GM04504 (cell line): ENCODE measurements around the gene THUMPD3.

Experiments
- DNase-seq: peaks from one replicate; pipeline ENCODE4 v3.0.0-alpha.2; 2012; ENCODE audit warnings: low read depth

THUMPD3 gene

DNA sequence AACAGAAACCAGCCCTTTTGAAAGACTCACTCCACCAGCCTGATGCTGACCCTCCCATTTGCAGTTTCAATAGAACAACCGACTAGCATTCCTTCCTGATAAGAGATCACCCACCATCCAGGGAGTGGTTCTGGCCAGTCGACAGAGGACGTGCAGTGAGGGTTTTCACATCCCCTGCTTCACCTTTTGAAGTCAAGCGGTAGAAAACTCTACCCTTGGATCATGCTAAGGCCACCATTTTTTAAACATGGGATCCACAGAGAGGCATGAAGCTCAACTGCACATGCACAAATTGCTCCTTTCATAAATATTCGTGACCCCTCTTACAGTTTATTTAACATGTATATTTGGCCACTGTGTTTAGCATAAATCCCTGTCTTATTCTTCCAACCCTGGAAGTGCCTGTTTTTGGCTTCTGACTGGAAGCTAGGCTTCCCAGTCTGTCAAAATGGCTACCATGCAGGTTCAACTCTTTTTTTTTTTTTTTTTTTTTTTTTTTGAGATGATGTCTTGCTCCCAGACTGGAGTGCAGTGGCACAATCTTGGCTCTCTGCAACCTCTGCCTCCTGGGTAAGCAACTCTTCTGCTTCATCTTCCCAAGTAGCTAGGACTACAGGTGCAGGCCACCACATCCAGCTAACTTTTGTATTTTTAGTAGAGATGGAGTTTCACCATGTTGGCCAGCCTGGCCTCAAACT, 1.0 kb upstream of the THUMPD3 start:
- DNase-seq = no peak

DNA sequence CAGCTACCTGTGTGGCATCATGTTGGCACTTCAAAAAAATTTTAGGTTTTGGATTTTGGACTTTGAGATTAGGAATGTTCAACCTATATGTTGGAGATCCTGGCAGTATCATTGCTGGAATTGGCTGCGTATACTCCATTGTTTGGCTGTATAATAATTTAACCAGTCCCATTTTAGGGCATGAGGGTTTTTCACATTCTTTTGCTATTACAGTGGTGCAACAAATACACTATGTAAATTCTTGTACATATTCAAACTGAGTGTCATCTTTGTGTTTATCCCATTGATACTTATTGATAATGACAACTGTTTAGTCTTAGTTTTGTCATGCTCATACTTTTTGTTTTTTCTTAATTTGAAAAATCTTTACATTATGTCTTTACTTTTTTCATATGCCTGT, 6.7 kb downstream of the THUMPD3 start:
- no peak for DNase-seq

DNA sequence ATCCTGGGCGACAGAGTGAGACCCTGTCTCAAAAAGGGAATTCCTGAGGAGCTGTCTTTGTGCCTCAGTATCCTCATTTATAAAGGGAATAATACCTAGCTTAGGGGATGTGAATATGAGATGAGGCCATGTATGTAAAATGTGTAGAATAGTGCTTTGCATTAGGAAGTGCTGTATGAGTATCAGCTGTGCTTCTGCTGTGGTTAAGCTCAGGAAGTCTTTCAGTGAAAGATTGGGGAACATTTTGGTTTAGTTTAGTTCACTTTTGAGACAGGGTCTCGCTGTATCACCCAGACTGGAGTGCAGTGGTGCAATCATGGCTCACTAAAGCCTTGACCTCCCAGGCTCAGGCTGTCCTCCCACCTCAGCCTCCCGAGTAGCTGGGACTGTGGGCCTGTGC, 10.6 kb downstream of the THUMPD3 start:
- no peak for DNase-seq

DNA sequence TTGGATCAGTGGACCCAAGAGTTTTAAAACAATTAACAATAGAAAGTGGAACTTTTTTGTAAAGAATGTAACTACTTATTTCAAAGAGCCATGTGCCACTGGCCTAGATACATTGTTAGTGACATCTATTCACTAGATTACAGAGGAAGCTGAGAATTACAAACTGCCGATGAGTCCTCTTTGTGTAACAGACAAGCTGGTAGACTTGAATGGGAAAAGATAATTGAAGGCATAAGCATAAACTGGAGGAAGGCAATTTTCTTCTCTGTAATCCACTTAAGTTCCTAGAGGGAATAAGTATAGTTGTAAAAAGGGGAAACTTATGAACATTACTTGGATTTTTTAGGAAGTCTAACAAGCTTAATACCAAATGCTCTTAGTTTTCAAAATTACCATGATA, 15.1 kb downstream of the THUMPD3 start:
- DNase-seq = no peak

DNA sequence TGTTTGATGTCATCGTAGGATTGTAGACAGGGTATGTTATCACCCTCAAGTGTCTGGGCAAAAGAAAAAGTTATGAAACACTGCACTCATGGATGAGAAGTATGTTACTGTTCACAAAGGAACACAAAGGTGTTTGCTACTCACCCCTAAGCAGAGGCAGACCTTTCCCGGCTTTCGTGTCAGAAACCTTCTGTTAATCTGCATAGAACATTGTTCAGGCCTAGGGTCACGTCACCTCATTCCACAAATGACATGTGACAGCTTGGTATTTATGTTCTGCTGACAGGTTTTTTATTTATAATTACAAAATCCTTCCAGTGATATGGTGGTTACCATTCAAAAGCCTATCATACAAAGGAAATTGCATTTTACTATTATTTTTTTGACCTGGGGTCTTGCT, 16.5 kb downstream of the THUMPD3 start:
- DNase-seq = no peak

DNA sequence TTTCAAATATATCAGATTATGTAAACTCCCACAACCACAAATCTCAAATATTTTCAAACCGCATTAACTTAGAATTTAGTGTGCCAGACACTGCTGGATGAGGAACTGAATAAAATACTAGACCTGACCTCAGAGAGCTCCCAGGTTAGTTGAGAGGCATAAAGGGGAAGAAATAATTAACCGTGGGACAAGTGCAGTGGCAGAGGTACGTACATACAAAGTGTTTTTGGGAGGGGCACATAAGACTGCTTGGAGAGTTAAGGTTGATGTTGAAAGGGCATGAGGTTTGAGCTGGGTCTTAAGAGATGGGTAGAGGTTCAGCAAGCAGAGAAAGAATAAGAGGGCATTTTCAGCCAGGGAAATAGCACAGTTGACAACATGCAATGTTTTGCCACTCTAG, 17.2 kb downstream of the THUMPD3 start:
- DNase-seq = no peak

DNA sequence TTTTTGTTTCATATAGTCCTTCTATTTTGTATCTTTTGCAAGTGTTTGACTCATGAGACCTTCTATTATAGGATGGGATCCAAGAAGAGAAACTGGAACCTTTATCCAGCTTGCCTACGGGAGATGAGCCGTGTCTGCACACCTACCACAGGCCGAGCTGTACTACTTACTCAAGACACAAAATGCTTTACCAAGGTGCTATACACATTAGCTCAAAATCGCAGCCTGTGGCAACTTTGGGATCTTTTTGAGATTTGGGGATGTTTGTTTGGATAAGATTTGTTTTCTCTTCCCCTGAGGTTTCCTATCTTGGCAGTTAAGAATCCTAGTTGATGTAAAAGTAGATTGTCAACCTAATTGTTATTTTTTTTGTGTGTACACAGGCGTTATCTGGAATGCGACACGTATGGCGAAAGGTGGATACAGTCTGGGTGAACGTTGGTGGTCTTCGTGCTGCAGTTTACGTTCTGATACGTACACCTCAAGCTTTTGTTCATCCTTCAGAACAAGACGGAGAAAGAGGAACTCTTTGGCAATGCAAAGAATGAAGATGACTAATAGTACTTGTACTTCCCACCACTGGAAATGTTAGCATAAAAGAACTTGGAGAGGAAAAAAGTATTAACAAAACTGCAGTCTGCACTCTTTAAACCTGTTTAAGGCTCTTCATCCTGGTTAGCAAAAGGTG, 21.4 kb downstream of the THUMPD3 start:
- no peak for DNase-seq

DNA sequence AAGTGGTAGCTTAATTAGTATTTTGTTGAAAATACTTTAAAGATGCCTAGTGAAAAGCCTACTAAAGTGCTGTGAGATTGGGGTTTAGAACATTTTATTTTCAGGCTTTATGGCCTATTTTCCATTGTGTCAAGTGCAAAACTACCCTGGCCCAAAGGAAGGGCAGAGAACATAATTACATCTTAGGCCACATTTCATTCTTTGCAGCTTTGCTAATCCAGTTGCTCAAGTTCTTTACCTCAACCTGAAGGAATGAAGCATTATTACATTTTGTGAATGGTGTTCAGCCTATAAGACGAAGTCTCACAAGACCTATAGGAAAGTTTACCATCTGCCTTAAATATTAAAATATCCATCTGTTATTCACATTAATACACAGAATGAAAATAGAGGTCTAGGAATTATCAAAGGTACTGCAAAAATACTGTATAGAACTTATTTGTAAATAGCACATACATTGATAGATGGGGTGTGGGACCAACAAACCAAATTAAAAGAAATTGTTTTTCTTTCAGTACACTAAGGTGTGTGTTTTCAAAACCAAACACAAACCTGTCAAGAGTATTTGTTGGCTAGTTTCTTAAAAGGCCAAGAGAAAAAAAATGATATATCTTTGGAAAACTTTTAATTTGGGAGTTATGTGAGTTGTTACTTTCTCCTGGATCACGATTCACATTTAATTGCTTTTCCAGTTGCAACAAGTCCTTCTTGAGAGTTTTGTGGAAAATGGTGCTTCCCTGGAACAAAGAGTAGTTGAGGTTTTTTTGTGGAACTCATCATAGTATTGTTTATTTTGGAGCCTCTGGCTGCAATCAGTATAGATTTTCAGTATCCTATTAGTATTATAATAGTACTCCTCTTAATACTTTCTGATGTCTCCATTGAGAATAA, 22.6 kb downstream of the THUMPD3 start:
- DNase-seq = no peak

DNA sequence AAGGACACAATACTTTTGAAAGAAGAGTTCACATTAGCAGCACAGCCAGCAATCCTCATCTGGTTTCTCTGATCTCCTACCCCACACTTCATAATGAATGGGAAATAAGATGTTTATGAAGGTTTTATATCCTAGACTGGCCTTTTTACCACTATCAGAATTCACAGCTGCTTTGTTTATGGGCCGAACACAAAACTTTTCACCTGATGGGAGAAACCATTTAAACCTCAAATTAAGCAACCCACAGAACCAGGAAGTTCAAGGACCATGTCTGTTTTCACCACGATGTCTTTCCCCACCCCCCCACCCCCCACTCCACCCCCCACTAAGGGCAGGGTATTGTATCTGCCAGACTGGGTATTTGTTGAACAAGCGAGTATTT, 23.2 kb downstream of the THUMPD3 start:
- no peak for DNase-seq

DNA sequence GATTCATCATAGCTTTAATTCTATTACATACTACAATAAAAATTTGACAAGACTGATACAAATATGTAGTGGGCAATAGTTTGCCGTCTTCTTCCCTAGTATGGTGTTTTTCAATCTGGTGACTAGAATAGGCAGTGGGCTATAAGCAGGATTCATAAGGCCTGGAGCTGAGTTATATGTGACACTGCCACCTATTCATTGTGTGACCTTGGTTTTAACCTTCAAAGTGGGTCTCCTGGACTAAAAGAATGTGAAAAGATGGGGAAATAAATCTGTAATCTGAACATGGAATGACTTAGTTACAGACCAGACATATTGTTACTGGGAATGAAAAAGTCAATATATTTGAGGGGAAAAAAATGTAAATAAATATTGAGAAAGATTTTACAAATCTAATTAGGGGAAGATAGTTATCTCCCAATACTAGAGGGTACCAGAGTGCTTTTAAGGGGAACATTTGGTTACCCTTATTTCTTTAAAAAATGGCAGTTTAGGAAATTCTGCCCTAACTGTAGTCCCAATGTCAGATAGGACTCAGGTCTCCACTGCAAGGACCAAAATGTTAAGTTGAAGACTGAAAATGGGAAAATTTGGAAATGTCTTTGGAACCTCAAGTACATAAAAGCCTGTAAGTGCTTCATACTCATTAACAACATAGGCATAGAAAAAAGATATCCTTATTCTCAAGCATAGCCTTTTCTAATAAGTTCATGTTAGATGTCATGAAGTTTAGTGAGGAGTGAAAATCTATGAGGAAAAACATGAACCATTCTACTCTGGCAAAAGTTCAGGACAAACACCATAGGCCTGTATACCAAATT, 23.9 kb downstream of the THUMPD3 start:
- no peak for DNase-seq

DNA sequence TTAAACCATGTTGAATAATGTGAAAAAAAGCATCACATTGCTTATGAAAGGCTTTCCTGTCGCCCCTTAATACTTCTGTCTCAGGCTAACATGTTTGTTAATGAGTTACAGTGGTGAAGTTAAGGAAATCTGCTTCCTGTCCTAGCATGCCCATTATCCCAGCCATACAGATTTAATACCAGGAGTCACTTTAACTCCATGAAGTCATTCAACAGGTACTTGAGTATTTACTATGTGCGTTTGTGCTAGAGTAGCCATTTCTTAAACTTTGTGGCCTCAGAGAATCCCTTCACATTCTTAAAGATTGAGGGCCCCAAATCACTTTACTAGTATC, 24.4 kb downstream of the THUMPD3 start:
- DNase-seq = no peak

DNA sequence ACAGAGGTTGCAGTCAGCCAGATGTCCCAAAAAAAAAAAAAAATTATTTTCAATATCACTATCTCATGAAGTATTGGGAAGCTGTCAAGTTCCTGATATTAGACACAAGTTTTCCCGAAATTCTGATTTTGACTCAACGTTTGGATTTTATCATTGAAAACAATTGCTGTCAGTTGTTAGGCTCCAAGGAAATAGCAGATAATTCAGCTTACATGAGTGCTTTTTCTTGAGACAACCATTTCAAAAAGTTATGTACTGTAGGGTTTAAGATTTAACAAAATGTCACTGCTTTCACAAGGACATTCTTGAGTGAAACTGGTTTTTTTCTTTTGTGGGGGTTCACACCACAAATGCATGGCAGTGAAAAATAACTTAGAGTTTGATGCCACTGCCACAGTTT, 25.3 kb downstream of the THUMPD3 start:
- no peak for DNase-seq

DNA sequence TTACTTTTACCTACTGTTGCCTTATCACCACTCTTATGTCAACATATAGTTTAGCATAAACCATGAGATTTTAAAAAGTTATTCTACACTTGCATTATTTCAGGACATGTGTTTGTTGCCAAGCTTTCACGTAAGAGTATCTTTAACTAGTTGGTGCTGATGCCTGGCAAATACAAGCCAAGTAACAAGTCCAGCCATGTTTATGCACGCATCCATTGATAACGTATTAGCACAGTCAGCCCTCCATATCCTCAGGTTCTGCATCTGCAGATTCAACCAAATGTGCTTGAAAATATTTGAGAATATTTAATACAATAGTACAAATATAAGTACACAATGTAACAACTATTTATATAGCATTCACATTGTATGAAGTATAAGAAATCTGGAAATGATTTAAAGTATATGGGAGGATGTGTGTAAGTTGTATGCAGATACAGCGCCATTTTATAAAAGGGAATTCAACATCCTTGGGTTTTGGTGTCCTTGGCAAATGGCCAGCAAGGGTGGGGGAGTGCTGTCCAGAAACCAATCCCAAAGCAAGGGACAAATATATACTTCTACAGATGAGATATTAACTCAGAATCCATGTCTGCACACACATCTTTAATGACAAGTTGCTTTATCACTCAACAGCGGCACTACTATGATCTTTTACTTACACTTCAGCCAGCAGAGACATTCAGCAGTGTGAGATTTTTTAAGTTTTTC, 25.9 kb downstream of the THUMPD3 start:
- no peak for DNase-seq

DNA sequence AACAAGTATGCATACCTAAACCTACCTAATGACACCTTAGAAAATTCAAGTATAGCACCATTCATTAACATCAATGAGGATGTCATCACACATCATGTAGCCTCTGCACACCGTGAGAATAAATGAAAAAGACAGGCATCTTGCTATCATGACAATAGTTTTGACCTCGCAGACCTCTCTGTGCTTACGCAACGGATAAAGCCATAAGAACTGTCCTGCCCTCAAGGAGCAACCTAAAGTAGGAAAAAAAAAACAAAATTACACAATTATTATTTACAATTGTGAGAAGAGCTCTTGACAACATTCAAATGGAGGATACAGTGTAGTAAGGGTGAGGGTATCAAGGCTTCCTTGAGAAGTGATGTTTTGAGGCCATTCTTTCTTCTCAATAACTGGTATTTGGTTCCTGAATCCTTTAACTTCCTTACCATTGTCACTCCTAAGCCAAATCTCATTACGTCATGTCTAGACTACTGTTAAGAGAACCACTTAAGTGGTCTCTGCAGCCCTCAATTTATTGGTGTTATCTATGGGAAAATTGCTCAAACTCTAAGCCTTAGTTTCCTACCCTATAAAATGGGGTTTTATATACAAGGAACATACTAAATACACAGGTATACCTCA, 27.5 kb downstream of the THUMPD3 start:
- DNase-seq = no peak

DNA sequence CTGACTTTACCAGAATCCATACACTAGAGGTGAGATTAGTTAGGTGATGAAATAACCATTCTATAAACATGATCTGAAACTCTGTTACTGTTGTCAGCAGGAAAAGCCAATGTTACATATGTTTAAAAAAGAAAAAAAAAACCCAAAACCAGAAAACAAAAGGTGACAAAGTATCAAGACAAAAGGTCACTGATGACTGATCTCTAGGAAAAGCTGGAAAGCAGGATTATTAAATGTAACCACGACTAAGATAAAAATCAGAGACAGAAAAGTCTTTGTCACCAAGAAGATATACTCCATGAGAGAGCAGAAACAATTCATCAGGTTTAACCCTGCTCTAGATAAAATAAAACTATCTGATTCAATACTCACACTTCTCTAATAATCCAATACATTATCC, 29.2 kb downstream of the THUMPD3 start:
- no peak for DNase-seq

DNA sequence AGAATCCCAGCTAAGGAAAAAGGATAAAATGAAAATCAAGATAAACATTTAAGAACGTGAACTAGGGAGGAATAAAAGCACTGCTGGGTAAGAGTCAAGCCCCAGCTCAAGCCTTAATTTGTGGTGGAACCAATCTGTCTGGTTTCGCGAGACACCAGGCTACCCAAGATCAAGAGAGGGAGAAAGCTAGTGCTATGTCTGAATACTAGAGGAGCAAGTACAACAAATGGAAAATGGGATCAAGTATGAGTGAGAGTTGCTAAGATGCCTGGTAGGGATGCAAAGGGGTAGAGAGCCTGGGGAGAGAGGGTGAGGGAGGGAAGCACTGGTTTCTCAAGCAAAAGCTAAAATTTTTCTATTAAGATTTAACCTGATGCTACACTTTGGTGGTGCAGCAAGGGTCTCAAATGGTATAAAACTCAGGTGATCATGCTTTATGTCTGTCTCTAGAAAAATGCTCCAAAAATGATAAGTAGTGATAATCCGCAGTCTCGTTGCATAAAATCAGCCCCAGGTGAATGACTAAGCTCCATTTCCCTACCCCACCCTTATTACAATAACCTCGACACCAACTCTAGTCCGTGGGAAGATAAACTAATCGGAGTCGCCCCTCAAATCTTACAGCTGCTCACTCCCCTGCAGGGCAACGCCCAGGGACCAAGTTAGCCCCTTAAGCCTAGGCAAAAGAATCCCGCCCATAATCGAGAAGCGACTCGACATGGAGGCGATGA, 32.9 kb downstream of the THUMPD3 start:
- no peak for DNase-seq

DNA sequence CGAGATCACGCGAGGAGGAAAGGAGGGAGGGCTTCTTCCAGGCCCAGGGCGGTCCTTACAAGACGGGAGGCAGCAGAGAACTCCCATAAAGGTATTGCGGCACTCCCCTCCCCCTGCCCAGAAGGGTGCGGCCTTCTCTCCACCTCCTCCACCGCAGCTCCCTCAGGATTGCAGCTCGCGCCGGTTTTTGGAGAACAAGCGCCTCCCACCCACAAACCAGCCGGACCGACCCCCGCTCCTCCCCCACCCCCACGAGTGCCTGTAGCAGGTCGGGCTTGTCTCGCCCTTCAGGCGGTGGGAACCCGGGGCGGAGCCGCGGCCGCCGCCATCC, 33.4 kb downstream of the THUMPD3 start:
- peak; percentile 89 for DNase-seq

DNA sequence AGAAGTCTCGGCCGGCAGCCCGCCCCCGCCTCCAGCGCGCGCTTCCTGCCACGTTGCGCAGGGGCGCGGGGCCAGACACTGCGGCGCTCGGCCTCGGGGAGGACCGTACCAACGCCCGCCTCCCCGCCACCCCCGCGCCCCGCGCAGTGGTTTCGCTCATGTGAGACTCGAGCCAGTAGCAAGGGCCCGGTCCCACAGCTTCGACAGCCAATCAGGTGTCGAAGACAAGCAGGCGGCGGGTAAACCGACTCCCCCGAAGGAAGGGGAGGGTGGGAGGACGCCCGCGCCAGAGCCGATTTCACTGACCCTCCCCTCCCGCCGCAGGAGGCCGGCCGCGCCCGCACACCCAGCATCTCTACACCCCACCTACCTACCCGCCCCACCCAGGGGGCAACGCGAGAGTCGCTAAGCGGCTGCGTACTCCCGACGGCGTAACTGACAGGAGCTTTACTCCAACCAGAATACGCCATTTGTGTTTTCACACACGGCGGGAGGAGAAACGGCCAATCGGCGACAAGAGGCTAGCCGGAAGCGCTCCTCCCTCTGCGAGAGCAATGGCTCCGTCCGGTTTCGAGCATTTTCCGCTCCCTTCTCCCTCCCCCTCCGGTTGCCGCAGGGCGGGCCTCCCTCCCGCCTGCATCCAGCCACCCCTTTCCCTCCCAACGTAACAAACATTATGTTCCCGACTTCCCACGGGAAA, 33.9 kb downstream of the THUMPD3 start:
- DNase-seq = peak; percentile 99

DNA sequence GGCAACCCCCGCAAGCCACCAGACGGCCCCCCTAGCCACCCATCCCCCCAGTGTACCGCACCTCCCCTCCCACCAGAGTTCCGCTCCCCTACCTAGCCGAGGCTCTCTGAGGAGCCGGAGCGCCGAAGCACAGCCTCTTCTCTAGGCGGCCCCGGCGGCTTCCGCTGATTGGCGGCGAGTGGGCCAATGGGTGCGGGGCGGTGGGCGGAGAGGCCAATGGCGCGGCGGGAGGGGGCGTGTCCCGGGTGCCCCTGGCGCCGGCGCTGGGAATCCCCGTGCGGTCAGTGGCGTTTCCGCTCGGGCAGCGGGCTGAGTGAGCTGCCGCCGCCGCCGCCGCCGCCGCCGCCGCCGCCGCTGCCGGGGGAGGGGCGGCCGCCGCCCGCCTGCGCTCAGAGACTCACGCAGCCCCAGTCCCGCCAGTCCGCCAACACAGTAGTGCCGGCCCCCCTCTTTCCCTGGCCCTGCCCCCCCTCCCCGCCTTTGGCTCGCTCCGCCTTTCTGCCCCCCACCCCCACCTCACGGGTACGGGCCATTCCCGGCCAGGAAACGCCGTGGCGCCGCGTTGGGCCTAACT, 34.6 kb downstream of the THUMPD3 start, which contains the start of gene SETD5:
TSS of gene SETD5 (plus strand) at position 284 of the 574 bp plus-strand sequence. CDS start 31,324 bp downstream, outside the sequence.
- DNase-seq = peak; percentile 93
